ENCODE results near the gene NABP2.
"Not testable (repeated sequence)": the region's sequence is repeated elsewhere in the genome, so short reads cannot be mapped to it uniquely, and the experiment has no call there.

Gene NABP2

GRCh38 chr12:56224102-56224701 is at the start of gene NABP2:
NABP2 (plus strand) TSS chr12:56224342; CDS start chr12:56224857, 515 bp downstream.
- DNase-seq = peak; percentile 94

- no peak for DNase-seq
Measured at GRCh38 chr12:56178347-56178746, 45.8 kb upstream of the NABP2 start.

- no peak for DNase-seq
Measured at GRCh38 chr12:56186957-56187356, 37.2 kb upstream of the NABP2 start.

- no peak for DNase-seq
Measured at GRCh38 chr12:56188131-56188777, 35.9 kb upstream of the NABP2 start.

- DNase-seq = no peak
Measured at GRCh38 chr12:56188778-56189098, 35.4 kb upstream of the NABP2 start.

- DNase-seq = peak; percentile 90
Measured at GRCh38 chr12:56189099-56189917, 34.8 kb upstream of the NABP2 start, which contains the start of gene SMARCC2. SMARCC2 (minus strand) TSS chr12:56189483; CDS start chr12:56189461, 22 bp downstream.

- DNase-seq = peak; percentile 82
Measured at GRCh38 chr12:56189918-56190694, 34.0 kb upstream of the NABP2 start.

GRCh38 chr12:56190695-56191155 is 33.4 kb upstream of the NABP2 start:
- DNase-seq = no peak

- DNase-seq = no peak
Measured at GRCh38 chr12:56192582-56192981, 31.6 kb upstream of the NABP2 start.

- DNase-seq = peak; percentile 83
Measured at GRCh38 chr12:56193025-56193578, 31.0 kb upstream of the NABP2 start.

- DNase-seq = not testable (repeated sequence)
Measured at GRCh38 chr12:56196818-56197550, 27.2 kb upstream of the NABP2 start.

GRCh38 chr12:56197921-56198635 is 26.1 kb upstream of the NABP2 start:
- no peak for DNase-seq

GRCh38 chr12:56198836-56199235 is 25.3 kb upstream of the NABP2 start:
- no peak for DNase-seq

GRCh38 chr12:56202366-56202765 is 21.8 kb upstream of the NABP2 start:
- no peak for DNase-seq

GRCh38 chr12:56202838-56203237 is 21.3 kb upstream of the NABP2 start:
- no peak for DNase-seq

GRCh38 chr12:56204275-56204674 is 19.9 kb upstream of the NABP2 start:
- no peak for DNase-seq

- DNase-seq = no peak
Measured at GRCh38 chr12:56205445-56205844, 18.7 kb upstream of the NABP2 start.

GRCh38 chr12:56206452-56207166 is 17.5 kb upstream of the NABP2 start:
- DNase-seq = peak; percentile 43

- no peak for DNase-seq
Measured at GRCh38 chr12:56208006-56208405, 16.1 kb upstream of the NABP2 start.

- no peak for DNase-seq
Measured at GRCh38 chr12:56212361-56212760, 11.8 kb upstream of the NABP2 start.

GRCh38 chr12:56213878-56214277 is 10.3 kb upstream of the NABP2 start:
- DNase-seq = no peak

All from CD4-positive, alpha-beta T cell treated with Interleukin-12 subunit alpha and Interleukin-12 subunit beta, for 1 hour (primary cell).